Hindlimb muscle (tissue), 1 donor: ENCODE results near the gene SH3PXD2A. TPM values are rescaled to one million over a fixed set of nuclear protein-coding genes. Genes with fewer than 3 reads are reported as not detected.

ENCODE experiments used
- DNase-seq: peaks from one replicate; pipeline ENCODE4 v3.0.0-alpha.2; 2013
- polyA plus RNA-seq: library from polyadenylated mRNA; unstranded; fragments of 120-200 nt; gene quantifications from one replicate; pipeline ENCODE4 v1.2.1, GENCODE V29; 2013; ENCODE audit not compliant: insufficient read length

The SH3PXD2A gene
- 81.1 TPM for polyA plus RNA-seq

DNA sequence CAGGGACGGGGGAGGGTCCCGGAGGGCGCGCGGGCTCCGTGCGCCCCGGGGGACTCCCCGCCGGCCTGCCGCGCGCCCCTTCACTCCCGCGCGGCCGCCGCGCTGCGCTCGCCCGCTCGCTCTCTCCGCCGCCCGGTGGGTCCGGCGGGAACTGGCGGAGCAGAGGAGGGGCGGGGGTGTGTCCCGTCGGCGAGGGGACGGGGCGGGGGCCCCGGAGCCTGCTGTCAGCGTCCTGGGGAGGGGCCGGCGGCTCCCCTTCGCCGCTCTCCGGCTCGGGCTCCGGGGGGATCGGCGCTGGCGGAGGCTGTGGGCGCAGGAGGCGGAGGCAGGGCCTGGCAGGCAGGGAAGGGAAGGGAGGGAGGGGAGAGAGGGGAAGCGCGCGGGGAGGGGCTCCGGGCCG, at the start of gene SH3PXD2A:
TSS of gene SH3PXD2A (minus strand) at position 153 of the 400 bp plus-strand sequence. CDS start 310 bp downstream, outside the sequence.
- peak; percentile 68 for DNase-seq

DNA sequence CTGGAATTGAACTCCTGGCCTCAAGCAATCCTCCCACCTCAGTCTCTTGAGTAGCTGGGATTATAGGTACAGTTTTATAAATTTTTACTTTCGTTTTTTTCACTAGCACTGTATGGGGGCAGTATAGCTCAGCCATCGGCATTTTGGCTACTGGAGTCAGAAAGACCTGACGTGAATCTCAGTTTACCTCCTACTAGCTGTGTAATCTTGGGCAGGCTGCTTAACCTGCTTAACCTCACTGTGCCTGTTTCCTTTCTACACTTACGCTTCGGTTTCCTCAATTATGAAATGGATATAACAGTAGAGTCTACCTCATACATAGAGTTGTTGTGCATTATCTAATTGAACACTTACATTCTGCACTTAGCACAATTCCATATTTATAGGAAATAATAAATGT, 45.9 kb upstream of the SH3PXD2A start:
- no peak for DNase-seq

DNA sequence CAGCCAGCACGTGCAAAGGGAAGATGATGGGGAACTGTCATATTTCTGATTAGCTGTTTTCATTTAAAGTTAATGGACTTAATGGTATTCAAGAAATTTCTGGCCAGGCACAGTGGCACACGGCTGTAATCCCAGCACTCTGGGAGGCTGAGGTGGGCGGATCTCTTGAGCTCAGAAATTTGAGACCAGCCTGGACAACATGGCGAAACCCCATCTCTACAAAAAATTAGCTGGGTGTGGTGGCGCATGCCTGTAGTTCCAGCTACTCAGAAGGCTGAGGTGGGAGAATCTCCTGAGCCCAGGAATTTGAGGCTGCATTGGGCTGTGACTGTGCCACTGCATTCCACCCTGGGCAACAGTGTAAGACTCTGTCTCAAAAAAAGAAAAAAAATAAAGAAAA, 43.9 kb upstream of the SH3PXD2A start:
- no peak for DNase-seq

GRCh38 chr10:103897241-103897774, 41.9 kb upstream of the SH3PXD2A start:
- no peak for DNase-seq

DNA sequence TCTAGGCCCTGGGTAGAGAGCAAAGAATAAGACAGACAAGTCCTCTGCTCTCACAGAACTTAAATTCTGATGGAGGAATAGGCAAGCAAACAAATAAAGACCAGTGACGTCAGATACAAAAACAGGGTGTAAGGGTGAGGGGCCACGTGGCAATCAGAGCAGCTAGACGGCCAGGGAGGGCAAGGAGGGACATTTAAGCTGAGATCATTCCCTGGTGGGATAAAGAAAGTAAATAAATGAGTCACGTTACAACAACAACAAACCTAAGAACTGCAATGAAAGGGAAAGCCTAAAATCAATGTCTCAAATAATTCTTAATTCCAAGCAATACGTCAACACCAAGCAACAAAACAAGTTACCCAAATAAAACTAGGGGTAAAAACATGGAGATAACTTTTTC, 40.8 kb upstream of the SH3PXD2A start:
- no peak for DNase-seq

- no peak for DNase-seq
Observed at GRCh38 chr10:103895411-103896186, 40.2 kb upstream of the SH3PXD2A start.

DNA sequence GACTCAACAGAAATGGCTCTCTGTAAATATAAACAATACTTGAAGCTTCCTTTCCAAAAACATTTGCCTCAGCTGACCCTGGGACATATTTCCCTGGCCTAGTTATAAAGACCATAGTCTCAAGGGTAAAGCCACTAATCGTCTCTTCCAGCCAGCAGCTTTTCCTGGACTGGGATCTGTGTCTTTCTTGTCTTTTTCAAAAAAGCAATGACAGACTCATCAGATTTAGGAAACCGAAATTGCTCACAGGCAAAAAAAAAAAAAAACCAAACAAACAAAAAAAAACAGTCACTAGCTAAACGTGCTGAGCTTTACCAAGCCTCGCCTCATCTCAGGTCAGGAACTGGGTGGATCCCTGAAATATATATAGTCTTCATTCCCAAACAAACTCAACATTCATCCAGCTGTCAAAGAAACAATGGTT, 39.1 kb upstream of the SH3PXD2A start:
- peak; percentile 38 for DNase-seq

DNA sequence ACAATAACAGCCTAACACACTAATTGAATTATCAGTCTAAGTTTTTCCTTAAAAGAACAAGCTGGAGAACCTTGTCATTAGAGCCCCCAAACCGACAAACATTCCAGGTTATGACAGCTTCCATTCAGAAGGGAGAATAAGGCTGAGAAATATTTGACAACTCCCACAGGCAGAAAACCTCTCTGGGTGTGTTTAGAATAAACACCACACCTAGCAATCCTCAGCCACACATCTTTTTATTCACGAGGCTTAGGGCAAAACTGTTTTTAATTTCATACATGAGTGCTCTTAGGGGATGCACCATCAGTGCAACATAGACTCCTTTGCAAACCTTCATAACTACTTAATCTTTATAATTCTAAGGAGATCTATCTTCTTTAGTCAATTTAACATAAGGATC, 38.4 kb upstream of the SH3PXD2A start:
- DNase-seq: no peak

- DNase-seq: no peak
Observed at GRCh38 chr10:103892181-103892580, 36.8 kb upstream of the SH3PXD2A start.

GRCh38 chr10:103890688-103891087, 35.3 kb upstream of the SH3PXD2A start:
- no peak for DNase-seq

GRCh38 chr10:103890194-103890658, 34.9 kb upstream of the SH3PXD2A start:
- no peak for DNase-seq

- no peak for DNase-seq
Observed at GRCh38 chr10:103889121-103889720, 33.8 kb upstream of the SH3PXD2A start.

DNA sequence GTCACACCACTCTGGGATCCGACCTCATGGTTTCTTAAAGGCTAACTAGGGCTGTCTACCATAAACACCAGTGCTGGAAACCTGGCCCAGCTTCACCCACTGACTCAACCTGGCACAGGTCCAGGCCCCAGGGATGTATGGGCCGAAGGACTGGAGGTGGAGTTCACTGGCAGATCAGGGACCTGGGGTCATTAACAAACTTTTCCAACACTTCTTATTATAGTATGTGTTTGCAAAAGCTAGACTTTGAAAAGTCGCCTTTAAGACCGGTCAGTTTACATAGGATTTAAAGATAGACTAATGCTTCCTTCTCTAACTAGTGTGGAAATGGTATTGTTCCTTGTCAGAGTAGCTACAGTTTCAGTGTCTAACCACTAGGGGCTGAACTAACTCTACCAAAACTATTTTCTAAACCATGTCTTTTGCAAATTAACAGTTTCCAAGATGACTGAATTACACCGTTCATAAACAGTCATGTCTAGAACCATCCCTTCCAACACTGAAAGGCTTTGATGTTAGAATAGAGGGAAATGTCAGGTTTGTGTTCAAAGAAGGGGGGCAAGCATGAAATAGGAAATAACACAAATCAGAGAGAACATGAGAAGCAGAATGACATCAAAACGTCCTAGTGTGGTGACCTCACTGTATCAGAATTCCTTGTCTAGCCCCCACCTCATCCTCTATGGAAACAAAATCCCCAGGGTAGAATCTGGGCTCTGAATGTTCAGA, 32.9 kb upstream of the SH3PXD2A start:
- peak; percentile 64 for DNase-seq

GRCh38 chr10:103885617-103886016, 30.2 kb upstream of the SH3PXD2A start:
- no peak for DNase-seq

DNA sequence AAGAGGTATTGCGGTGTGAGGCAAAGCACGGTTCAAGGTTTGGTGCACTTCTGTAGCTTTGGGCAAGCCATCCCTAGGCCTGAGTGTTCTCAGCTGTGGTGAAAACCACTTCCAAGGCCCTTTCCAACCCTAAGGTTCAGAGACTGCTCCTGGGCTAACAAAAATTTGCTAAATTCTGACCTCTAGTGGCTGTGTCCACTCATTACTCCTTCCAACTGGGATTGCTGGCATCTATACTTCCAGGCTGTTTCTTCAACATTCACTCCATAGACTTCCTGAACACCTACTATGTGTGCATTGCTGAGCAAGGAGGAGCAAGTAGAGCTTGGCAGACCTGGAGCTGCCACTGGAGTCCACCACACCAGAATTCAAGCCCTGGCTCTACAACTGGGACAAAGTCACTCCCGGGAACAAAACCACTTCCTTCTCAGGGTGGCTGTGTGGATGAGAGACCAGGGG, 29.3 kb upstream of the SH3PXD2A start:
- peak; percentile 61 for DNase-seq

DNA sequence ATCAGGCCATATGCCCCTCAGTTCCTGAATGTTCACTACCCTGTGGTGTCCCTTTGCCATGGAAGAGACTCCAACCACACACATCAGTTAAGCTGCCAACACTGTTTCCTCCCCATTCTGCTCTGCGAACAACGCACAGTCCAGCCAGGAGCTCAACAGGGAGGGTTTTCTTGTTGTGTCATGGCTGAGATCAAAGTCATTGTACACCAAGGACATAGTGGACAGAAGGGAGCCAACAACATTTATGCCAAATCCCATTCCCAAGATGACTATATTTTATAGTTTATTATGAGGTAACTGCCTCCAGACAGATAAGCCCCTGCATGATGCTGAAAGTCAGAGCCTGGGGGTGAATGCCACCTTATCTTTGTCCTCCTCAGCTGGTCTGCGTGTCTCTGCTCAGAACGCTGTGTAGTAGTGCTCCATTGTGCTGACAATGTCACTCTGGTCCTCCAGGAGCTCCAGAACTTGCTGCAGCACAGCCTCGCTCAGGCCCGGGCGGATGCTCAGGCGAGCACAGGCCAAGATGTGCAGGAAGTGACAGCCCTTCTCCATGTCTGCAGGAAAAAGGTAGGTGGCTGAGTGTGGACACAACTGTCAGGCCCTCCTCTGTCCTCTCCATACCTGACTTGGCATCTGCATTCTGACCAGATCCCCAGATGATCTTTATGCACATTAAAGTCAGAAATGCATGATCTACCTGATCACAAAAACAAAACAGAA, 27.1 kb upstream of the SH3PXD2A start:
- no peak for DNase-seq

DNA sequence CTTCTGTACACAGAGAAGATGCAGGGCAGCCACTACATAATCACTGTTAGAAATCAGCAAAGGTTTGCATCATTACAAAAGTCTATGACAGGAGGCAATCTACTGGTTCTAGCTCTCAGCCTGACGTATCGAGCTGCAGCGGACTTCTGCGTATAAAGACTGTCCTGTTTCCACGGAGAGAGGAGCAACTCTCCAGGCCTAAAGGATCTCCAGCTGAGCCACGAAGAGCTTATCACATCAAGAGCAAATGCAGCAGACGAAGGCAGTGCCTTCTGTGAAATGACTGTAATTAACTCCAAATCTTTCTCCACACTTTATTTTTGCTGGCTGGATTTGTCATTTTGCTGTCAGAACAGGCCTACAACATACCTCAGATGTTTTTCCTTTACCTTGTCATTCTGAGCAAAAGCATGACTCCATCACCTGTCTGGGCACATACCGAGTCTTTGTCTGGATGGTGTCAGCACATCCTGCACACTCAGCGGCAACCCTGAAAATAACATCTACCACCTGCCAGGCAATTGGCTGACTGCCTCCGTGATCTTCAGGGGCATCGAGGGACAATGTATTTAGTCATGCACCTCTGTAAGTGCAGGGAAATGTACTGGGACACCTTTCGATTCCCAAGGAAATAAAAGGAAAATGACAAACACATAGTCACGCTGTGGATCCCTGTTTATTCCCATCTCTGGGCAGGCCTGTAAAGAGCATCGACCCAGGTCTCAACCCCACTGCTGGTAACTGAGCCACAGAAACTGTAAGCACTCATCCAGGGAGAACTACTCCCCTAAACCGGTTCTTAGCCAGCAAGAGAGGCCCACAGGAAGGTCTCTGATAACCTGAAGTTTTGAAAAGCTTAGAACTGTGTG, 26.3 kb upstream of the SH3PXD2A start:
- DNase-seq: no peak

- no peak for DNase-seq
Observed at GRCh38 chr10:103879831-103880230, 24.5 kb upstream of the SH3PXD2A start.

DNA sequence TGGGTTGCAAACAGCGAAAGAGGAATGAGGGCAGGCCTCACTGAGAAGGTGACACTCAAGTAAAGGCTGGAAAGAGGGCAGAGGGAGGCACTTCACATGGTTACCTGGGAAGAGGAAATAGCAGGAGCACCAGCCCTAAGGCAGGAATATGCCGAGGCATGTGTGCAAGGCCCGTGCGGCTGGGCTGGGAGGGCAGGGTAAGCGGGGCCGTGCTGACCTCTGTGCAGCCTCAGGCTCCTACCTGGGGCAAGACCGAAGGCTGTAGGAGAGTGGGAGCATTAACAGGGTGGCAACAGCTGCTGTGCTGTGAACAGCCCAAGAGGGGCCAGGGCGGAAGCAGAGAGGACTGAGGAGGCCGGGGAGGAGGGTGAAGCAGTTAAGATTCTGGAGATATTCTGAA, 24.0 kb upstream of the SH3PXD2A start:
- no peak for DNase-seq

- no peak for DNase-seq
Observed at GRCh38 chr10:103877861-103878260, 22.5 kb upstream of the SH3PXD2A start.

- DNase-seq: no peak
Observed at GRCh38 chr10:103876155-103876554, 20.8 kb upstream of the SH3PXD2A start.
